Chondrocyte (in vitro differentiated cells): ENCODE data around the gene AZU1. TPM values are rescaled to one million over a fixed set of nuclear protein-coding genes. Genes with fewer than 3 reads are reported as not detected.

ENCODE experiments used
- DNase-seq: peaks from one replicate; pipeline ENCODE4 v3.0.0; 2021; ENCODE audit warnings: mixed read lengths, low spot score
- H3K27ac Mint-ChIP-seq: one replicate; pipeline ENCODE4 v1.8.0; 2021; ENCODE audit warnings: mild to moderate bottlenecking, moderate library complexity, mixed read lengths; ENCODE audit not compliant: unreplicated experiment
- H3K27me3 Mint-ChIP-seq: 2 replicates; pipeline ENCODE4 v1.8.0; 2021; ENCODE audit warnings: low read depth, mixed read lengths
- H3K36me3 Mint-ChIP-seq: 2 replicates; pipeline ENCODE4 v1.8.0; 2021; ENCODE audit warnings: low read depth, mixed read lengths
- H3K4me1 Mint-ChIP-seq: 2 replicates; pipeline ENCODE4 v1.8.0; 2021; ENCODE audit warnings: low read depth, mild to moderate bottlenecking, mixed read lengths
- H3K4me3 Mint-ChIP-seq: one replicate; pipeline ENCODE4 v1.8.0; 2021; ENCODE audit warnings: mild to moderate bottlenecking, moderate library complexity, mixed read lengths; ENCODE audit not compliant: unreplicated experiment
- H3K9me3 Mint-ChIP-seq: 2 replicates; pipeline ENCODE4 v1.8.0; 2021; ENCODE audit warnings: low read depth, mixed read lengths
- CTCF ChIP-seq: fragments of 200-600 bp; sonication (generic); IDR thresholded peaks from 2 replicates; pipeline ENCODE4 v1.5.0; 2021; ENCODE audit warnings: antibody characterized with exemption, mild to moderate bottlenecking, moderate library complexity
- total RNA-seq: library from RNA; stranded (reverse); gene quantifications from 3 replicates; pipeline ENCODE4 v1.2.1, GENCODE V29; 2021

Gene AZU1
- total RNA-seq, 1 donor from 2014 or later = 0.37 TPM

GRCh38 chr19:805166-805551 lies 22.5 kb upstream of the AZU1 start:
- Mint-ChIP-seq H3K4me3 (no peak overlapping the region), H3K4me1 (peaks cover 31% of the 10 kb centered on the region), H3K36me3 (peaks cover 29% of the 10 kb centered on the region), H3K9me3 (no peaks in the 10 kb centered on the region), H3K27ac (no peak overlapping the region), H3K27me3 (no peaks in the 10 kb centered on the region)
- no peak for TF ChIP-seq CTCF
- DNase-seq = no peak

GRCh38 chr19:805600-806550 lies 21.8 kb upstream of the AZU1 start:
- TF ChIP-seq CTCF = no peak
- no peaks in the 10 kb centered on the region for H3K9me3 Mint-ChIP-seq
- H3K4me3 Mint-ChIP-seq = no peak overlapping the region
- peaks cover 27% of the 10 kb centered on the region for H3K36me3 Mint-ChIP-seq
- H3K27me3 Mint-ChIP-seq = no peaks in the 10 kb centered on the region
- H3K4me1 Mint-ChIP-seq = peaks cover 25% of the 10 kb centered on the region
- no peak for DNase-seq
- H3K27ac Mint-ChIP-seq = no peak overlapping the region

GRCh38 chr19:806815-807421 lies 20.7 kb upstream of the AZU1 start:
- DNase-seq = no peak
- no peaks in the 10 kb centered on the region for H3K27me3 Mint-ChIP-seq
- H3K36me3 Mint-ChIP-seq = peaks cover 25% of the 10 kb centered on the region
- H3K4me1 Mint-ChIP-seq = peaks cover 14% of the 10 kb centered on the region
- H3K4me3 Mint-ChIP-seq = no peak overlapping the region
- H3K27ac Mint-ChIP-seq = peak overlapping the region; percentile 27
- no peaks in the 10 kb centered on the region for H3K9me3 Mint-ChIP-seq
- TF ChIP-seq CTCF = no peak

- Mint-ChIP-seq H3K27ac (peak overlapping the region; percentile 27), H3K9me3 (no peaks in the 10 kb centered on the region), H3K4me3 (no peak overlapping the region), H3K4me1 (peaks cover 5% of the 10 kb centered on the region), H3K36me3 (peaks cover 25% of the 10 kb centered on the region), H3K27me3 (no peaks in the 10 kb centered on the region)
- TF ChIP-seq CTCF = no peak
- no peak for DNase-seq
Observed at GRCh38 chr19:807627-808422, 19.8 kb upstream of the AZU1 start.

DNA sequence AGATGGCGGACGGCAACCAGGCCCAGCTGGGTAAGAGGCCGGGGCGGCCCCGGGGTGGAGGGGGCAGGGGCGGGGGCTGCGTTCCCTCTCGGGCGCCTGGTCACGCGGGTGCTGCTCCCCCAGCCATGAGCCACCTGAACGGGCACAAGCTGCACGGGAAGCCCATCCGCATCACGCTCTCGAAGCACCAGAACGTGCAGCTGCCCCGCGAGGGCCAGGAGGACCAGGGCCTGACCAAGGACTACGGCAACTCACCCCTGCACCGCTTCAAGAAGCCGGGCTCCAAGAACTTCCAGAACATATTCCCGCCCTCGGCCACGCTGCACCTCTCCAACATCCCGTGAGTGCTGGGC lies 19.2 kb upstream of the AZU1 start:
- no peaks in the 10 kb centered on the region for H3K9me3 Mint-ChIP-seq
- H3K27me3 Mint-ChIP-seq = no peaks in the 10 kb centered on the region
- no peak for DNase-seq
- H3K27ac Mint-ChIP-seq = no peak overlapping the region
- H3K36me3 Mint-ChIP-seq = peaks cover 25% of the 10 kb centered on the region
- no peak overlapping the region for H3K4me3 Mint-ChIP-seq
- no peaks in the 10 kb centered on the region for H3K4me1 Mint-ChIP-seq
- TF ChIP-seq CTCF = no peak
